SK-N-SH treated with all-trans-retinoic acid at 6 μM for 48 hours (cell line): ENCODE data around the gene FXYD4.
A peak's percentile ranks its signal among the peaks of the same experiment; 100 is the strongest.

Source experiments
- ATAC-seq: fragments of 200-7000 bp; cut with Tn5 transposase; 3 replicates; pipeline ENCODE4 v1.9.1; 2020; ENCODE audit warnings: mild to moderate bottlenecking, moderate library complexity
- ARNTL ChIP-seq: fragments of 450-650 bp; formaldehyde crosslinking; IDR thresholded peaks from 2 replicates; pipeline ENCODE4 v1.5.0; 2020; ENCODE audit warnings: low read depth, mild to moderate bottlenecking, moderate library complexity, borderline replicate concordance
- BACH2 ChIP-seq: fragments of 250-450 bp; sonication (Bioruptor Pico); IDR thresholded peaks from 2 replicates; pipeline ENCODE4 v1.9.0; 2021; ENCODE audit warnings: mild to moderate bottlenecking, borderline replicate concordance
- CREB5 ChIP-seq: fragments of 250-450 bp; sonication (Bioruptor Pico); IDR thresholded peaks from 2 replicates; pipeline ENCODE4 v1.5.1; 2020; ENCODE audit warnings: low read depth, mild to moderate bottlenecking, moderate library complexity
- CSDC2 ChIP-seq: fragments of 250-450 bp; sonication (Bioruptor Pico); IDR thresholded peaks from 2 replicates; pipeline ENCODE4 v1.5.0; 2020; ENCODE audit warnings: mild to moderate bottlenecking, moderate library complexity
- CSRNP3 ChIP-seq: fragments of 250-450 bp; sonication (Bioruptor Pico); IDR thresholded peaks from 2 replicates; pipeline ENCODE4 v1.5.1; 2021; ENCODE audit warnings: mild to moderate bottlenecking, moderate library complexity
- ESRRG ChIP-seq: fragments of 250-450 bp; sonication (Bioruptor Pico); IDR thresholded peaks from 2 replicates; pipeline ENCODE4 v1.6.1; 2021; ENCODE audit warnings: mild to moderate bottlenecking
- GLIS3 ChIP-seq: fragments of 250-450 bp; sonication (Bioruptor Pico); IDR thresholded peaks from 2 replicates; pipeline ENCODE4 v1.5.0; 2020; ENCODE audit warnings: mild to moderate bottlenecking, moderate library complexity
- ISL1 ChIP-seq: fragments of 250-450 bp; sonication (Bioruptor Pico); IDR thresholded peaks from 2 replicates; pipeline ENCODE4 v2.1.2; 2022; ENCODE audit warnings: mild to moderate bottlenecking, moderate library complexity
- PATZ1 ChIP-seq: fragments of 250-450 bp; sonication (Bioruptor Pico); IDR thresholded peaks from 2 replicates; pipeline ENCODE4 v1.8.0; 2020; ENCODE audit warnings: mild to moderate bottlenecking, moderate library complexity, borderline replicate concordance
- POU6F1 ChIP-seq: fragments of 250-450 bp; sonication (Bioruptor Pico); IDR thresholded peaks from 2 replicates; pipeline ENCODE4 v1.8.0; 2021; ENCODE audit warnings: low read depth, mild to moderate bottlenecking, moderate library complexity, borderline replicate concordance
- PPARA ChIP-seq: fragments of 250-450 bp; sonication (Bioruptor Pico); IDR thresholded peaks from 2 replicates; pipeline ENCODE4 v1.5.0; 2020; ENCODE audit warnings: mild to moderate bottlenecking, borderline replicate concordance
- RARB ChIP-seq: fragments of 250-450 bp; sonication (Bioruptor Pico); IDR thresholded peaks from 2 replicates; pipeline ENCODE4 v1.8.0; 2021; ENCODE audit warnings: mild to moderate bottlenecking, moderate library complexity
- SNAI2 ChIP-seq: fragments of 250-450 bp; sonication (Bioruptor Pico); IDR thresholded peaks from 2 replicates; pipeline ENCODE4 v1.5.0; 2020; ENCODE audit warnings: mild to moderate bottlenecking, moderate library complexity
- TCF4 ChIP-seq: fragments of 250-450 bp; sonication (Bioruptor Pico); IDR thresholded peaks from 2 replicates; pipeline ENCODE4 v1.8.0; 2021; ENCODE audit warnings: mild to moderate bottlenecking, moderate library complexity, borderline replicate concordance
- TOX ChIP-seq: fragments of 250-450 bp; sonication (Bioruptor Pico); IDR thresholded peaks from 2 replicates; pipeline ENCODE4 v1.8.0; 2021; ENCODE audit warnings: mild to moderate bottlenecking, moderate library complexity, borderline replicate concordance
- TSHZ2 ChIP-seq: fragments of 250-450 bp; sonication (Bioruptor Pico); IDR thresholded peaks from 2 replicates; pipeline ENCODE4 v1.5.0; 2020; ENCODE audit warnings: mild to moderate bottlenecking, moderate library complexity
- ZC3H10 ChIP-seq: fragments of 250-450 bp; sonication (Bioruptor Pico); IDR thresholded peaks from 2 replicates; pipeline ENCODE4 v1.5.1; 2021; ENCODE audit warnings: mild to moderate bottlenecking, moderate library complexity
- ZFP30 ChIP-seq: fragments of 450-650 bp; formaldehyde crosslinking; IDR thresholded peaks from 2 replicates; pipeline ENCODE4 v1.5.0; 2022; ENCODE audit warnings: mild to moderate bottlenecking, moderate library complexity
- ZNF565 ChIP-seq: fragments of 450-650 bp; formaldehyde crosslinking; conservative IDR thresholded peaks from 2 replicates; pipeline ENCODE4 v1.5.0; 2020; ENCODE audit warnings: low read depth, mild to moderate bottlenecking, moderate library complexity
- ZNF70 ChIP-seq: fragments of 450-650 bp; formaldehyde crosslinking; IDR thresholded peaks from 2 replicates; pipeline ENCODE4 v1.5.0; 2020; ENCODE audit warnings: mild to moderate bottlenecking, moderate library complexity
- ZNF8 ChIP-seq: fragments of 450-650 bp; formaldehyde crosslinking; IDR thresholded peaks from 2 replicates; pipeline ENCODE4 v1.5.0; 2020; ENCODE audit warnings: mild to moderate bottlenecking, moderate library complexity

Gene FXYD4

GRCh38 chr10:43393606-43394360 lies 22.3 kb downstream of the FXYD4 start:
- TF ChIP-seq ZFP30 (CRISPR knock-in tag) (no peak), ESRRG (CRISPR knock-in tag) (no peak), ZNF8 (CRISPR knock-in tag) (no peak), BACH2 (CRISPR knock-in tag) (no peak)
- ATAC-seq, result no peak

GRCh38 chr10:43394868-43395267 lies 23.4 kb downstream of the FXYD4 start:
- no peak for TF ChIP-seq TOX (CRISPR knock-in tag)
- TF ChIP-seq ZNF565 (CRISPR knock-in tag), result no peak
- no peak for TF ChIP-seq TCF4 (CRISPR knock-in tag)
- TF ChIP-seq POU6F1 (CRISPR knock-in tag), result no peak
- no peak for TF ChIP-seq ISL1 (CRISPR knock-in tag)
- TF ChIP-seq ZNF8 (CRISPR knock-in tag), result no peak
- no peak for TF ChIP-seq ZFP30 (CRISPR knock-in tag)
- no peak for TF ChIP-seq ZC3H10 (CRISPR knock-in tag)
- no peak for ATAC-seq

GRCh38 chr10:43395571-43396060 lies 24.2 kb downstream of the FXYD4 start:
- TF ChIP-seq ZC3H10 (CRISPR knock-in tag) (no peak), BACH2 (CRISPR knock-in tag) (no peak), POU6F1 (CRISPR knock-in tag) (no peak), ZNF565 (CRISPR knock-in tag) (no peak), PPARA (CRISPR knock-in tag) (no peak), CREB5 (CRISPR knock-in tag) (no peak), TCF4 (CRISPR knock-in tag) (no peak), CSRNP3 (no peak), CSDC2 (CRISPR knock-in tag) (no peak), ZNF70 (no peak), RARB (CRISPR knock-in tag) (no peak), ISL1 (CRISPR knock-in tag) (no peak), GLIS3 (no peak), ESRRG (CRISPR knock-in tag) (no peak), ZNF8 (CRISPR knock-in tag) (no peak), PATZ1 (CRISPR knock-in tag) (no peak), ZFP30 (CRISPR knock-in tag) (no peak), SNAI2 (CRISPR knock-in tag) (no peak), TSHZ2 (CRISPR knock-in tag) (no peak), ARNTL (CRISPR knock-in tag) (no peak)
- peak; percentile 6; the same call in 2 of the 3 replicates for ATAC-seq
